ENCODE data around the gene BLVRA.

- TF ChIP-seq CTCF (IDR thresholded peaks at IDR 0.05; ENCODE audit: insufficient read depth, low read length, poor library complexity, severe bottlenecking) (no peak), EZH2phosphoT487 (conservative IDR thresholded peaks at IDR 0.05; ENCODE audit: low read length) (no peak)
Measured at GRCh38 chr7:43726466-43726865, 32.0 kb upstream of the BLVRA start.

Data from SU-DHL-6 (cell line).